Epithelial cell of prostate (primary cell): ENCODE measurements around the gene CCDC85B.

Experiments used
- DNase-seq: peaks from one replicate; pipeline ENCODE4 v3.0.0-alpha.2; 2011; ENCODE audit warnings: low read depth, low spot score
- H3K27ac ChIP-seq: fragments of 450-650 bp; 2 replicates; pipeline ENCODE4 v1.5.1; 2017; ENCODE audit warnings: mild to moderate bottlenecking

Gene CCDC85B

GRCh38 chr11:65856689-65857499, 33.6 kb upstream of the CCDC85B start:
- no peak for DNase-seq
- H3K27ac ChIP-seq: peak overlapping the region; percentile 96

- DNase-seq: no peak
- peak overlapping the region; percentile 96 for H3K27ac ChIP-seq
These were observed 33.0 kb upstream of the CCDC85B start for GRCh38 chr11:65857500-65857852.

GRCh38 chr11:65857853-65858680, 32.4 kb upstream of the CCDC85B start, which contains the start of gene CFL1:
Gene CFL1, minus strand, starts transcription at chr11:65858180. Its CDS starts 81 bp downstream, at chr11:65858099.
- H3K27ac ChIP-seq: peak within 1 kb of the TSS; percentile 96
- DNase-seq: peak; percentile 91

- peak overlapping the region; percentile 96 for H3K27ac ChIP-seq
- DNase-seq: no peak
These were observed 31.8 kb upstream of the CCDC85B start for GRCh38 chr11:65858681-65859087.

- DNase-seq: peak; percentile 66
- H3K27ac ChIP-seq: peak overlapping the region; percentile 96
These were observed 31.2 kb upstream of the CCDC85B start for GRCh38 chr11:65859095-65859811.

GRCh38 chr11:65859812-65860277, 30.6 kb upstream of the CCDC85B start:
- DNase-seq: no peak
- peak overlapping the region; percentile 96 for H3K27ac ChIP-seq

- peak within 1 kb of the TSS; percentile 96 for H3K27ac ChIP-seq
- DNase-seq: peak; percentile 87
These were observed 30.0 kb upstream of the CCDC85B start, which contains the start of gene MUS81 for GRCh38 chr11:65860278-65861164. Gene MUS81, plus strand, starts transcription at chr11:65860433. Its CDS starts 321 bp downstream, at chr11:65860754.

GRCh38 chr11:65861165-65861505, 29.3 kb upstream of the CCDC85B start:
- H3K27ac ChIP-seq: peak overlapping the region; percentile 96

GRCh38 chr11:65861533-65862183, 28.8 kb upstream of the CCDC85B start:
- no peak for DNase-seq
- peak overlapping the region; percentile 96 for H3K27ac ChIP-seq

More at GRCh38 chr11:65861165-65861505, 29.3 kb upstream of the CCDC85B start:
- no peak for DNase-seq

GRCh38 chr11:65862191-65862735, 28.2 kb upstream of the CCDC85B start:
- H3K27ac ChIP-seq: peak overlapping the region; percentile 96
- no peak for DNase-seq

- no peak for DNase-seq
- H3K27ac ChIP-seq: no peak overlapping the region
These were observed 27.3 kb upstream of the CCDC85B start for GRCh38 chr11:65862941-65863888.

GRCh38 chr11:65863889-65864705, 26.4 kb upstream of the CCDC85B start:
- H3K27ac ChIP-seq: no peak overlapping the region
- no peak for DNase-seq

GRCh38 chr11:65864706-65865471, 25.6 kb upstream of the CCDC85B start:
- no peak overlapping the region for H3K27ac ChIP-seq
- DNase-seq: no peak

GRCh38 chr11:65865550-65866172, 24.8 kb upstream of the CCDC85B start:
- H3K27ac ChIP-seq: no peak overlapping the region

GRCh38 chr11:65866509-65867283, 23.8 kb upstream of the CCDC85B start:
- no peak for DNase-seq
- no peak overlapping the region for H3K27ac ChIP-seq

More at GRCh38 chr11:65865550-65866172, 24.8 kb upstream of the CCDC85B start:
- DNase-seq: no peak
